ENCODE measurements around the gene FOXO1. TPM values are rescaled to one million over a fixed set of nuclear protein-coding genes. Genes with fewer than 3 reads are reported as not detected.

Gene FOXO1
- total and polyA plus RNA-seq, 2 of the 13 experiments (the other 11 are each of a cell fraction or from before 2014, with no cell fraction given) = 8.1 to 13.1 TPM

- no peak for TF ChIP-seq ZNF232 (CRISPR knock-in tag; IDR thresholded peaks at IDR 0.05; ENCODE audit: borderline replicate concordance)
- TF ChIP-seq SP4 (CRISPR knock-in tag; IDR thresholded peaks at IDR 0.05) = 0 out of 2 replicates have a peak, but pooled peaks have one; percentile 13
- TF ChIP-seq POLR2AphosphoS2 (IDR thresholded peaks at IDR 0.05; ENCODE audit: low read depth, low read length) = no peak
- TF ChIP-seq AKAP8 (CRISPR knock-in tag; IDR thresholded peaks at IDR 0.05) = peak; percentile 61; the same call in 1 of the 2 replicates
- no peak for TF ChIP-seq NR3C1 (CRISPR knock-in tag; IDR thresholded peaks at IDR 0.05)
- TF ChIP-seq SMAD1 (CRISPR knock-in tag; IDR thresholded peaks at IDR 0.05; ENCODE audit: borderline replicate concordance, low read depth) = no peak
- TF ChIP-seq PAXIP1 (CRISPR knock-in tag; conservative IDR thresholded peaks at IDR 0.05) = 0 out of 2 replicates have a peak, but pooled peaks have one; percentile 15
- TF ChIP-seq ZNF589 (CRISPR knock-in tag; conservative IDR thresholded peaks at IDR 0.05) = peak; percentile 40
- 0 out of 2 replicates have a peak, but pooled peaks have one; percentile 26 for TF ChIP-seq ZNF691 (CRISPR knock-in tag; IDR thresholded peaks at IDR 0.05; ENCODE audit: borderline replicate concordance, low read depth)
- 0 out of 2 replicates have a peak, but pooled peaks have one; percentile 4 for TF ChIP-seq ARID5B (CRISPR knock-in tag; IDR thresholded peaks at IDR 0.05)
- no peak for TF ChIP-seq ZNF839 (CRISPR knock-in tag; IDR thresholded peaks at IDR 0.05; ENCODE audit: borderline replicate concordance)
- peak; percentile 70; the same call in 1 of the 2 replicates for TF ChIP-seq ZNF841 (CRISPR knock-in tag; IDR thresholded peaks at IDR 0.05; ENCODE audit: borderline replicate concordance)
- TF ChIP-seq ZNF331 (CRISPR knock-in tag; IDR thresholded peaks at IDR 0.05) = peak; percentile 11; the same call in 1 of the 2 replicates
- TF ChIP-seq E2F1 (CRISPR knock-in tag; IDR thresholded peaks at IDR 0.05) = no peak
- no peak; the same call in 1 of the 2 replicates for TF ChIP-seq JDP2 (CRISPR knock-in tag; IDR thresholded peaks at IDR 0.05; ENCODE audit: borderline replicate concordance)
- no peak for TF ChIP-seq ATAD3A (CRISPR knock-in tag; IDR thresholded peaks at IDR 0.05)
- TF ChIP-seq TEF (CRISPR knock-in tag; IDR thresholded peaks at IDR 0.05) = 0 out of 2 replicates have a peak, but pooled peaks have one; percentile 12
These were observed 1.9 kb downstream of the FOXO1 start (continued) for GRCh38 chr13:40664350-40665125.
